GM19351 (cell line): Measurements from ENCODE around the gene SLC22A3.
"Not testable (repeated sequence)": the region's sequence is repeated elsewhere in the genome, so short reads cannot be mapped to it uniquely, and the experiment has no call there.

Source experiments
- ATAC-seq: cut with Tn5 transposase; IDR thresholded peaks from one replicate; pipeline ENCODE4 v1.9.1; 2021; ENCODE audit warnings: mild to moderate bottlenecking, moderate library complexity; ENCODE audit not compliant: unreplicated experiment

Gene SLC22A3

DNA sequence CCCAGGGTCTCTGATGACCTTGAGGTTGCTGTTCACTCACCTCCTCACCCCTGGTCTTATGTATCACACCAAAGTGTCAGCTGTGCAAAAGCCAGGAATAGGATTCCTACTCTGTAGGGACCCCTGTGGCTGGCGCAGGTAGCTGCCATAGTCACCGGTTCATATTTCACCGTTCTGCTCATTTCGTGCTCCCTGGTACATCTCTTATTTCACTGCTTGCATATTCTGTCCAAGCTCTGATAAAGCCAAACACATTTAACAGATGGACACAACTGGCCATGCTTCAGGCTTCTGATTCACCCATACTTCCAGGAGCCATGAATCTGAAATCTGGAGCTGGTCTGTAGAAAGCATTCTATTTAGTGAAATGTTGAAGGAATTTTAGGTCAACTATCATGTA is 20.5 kb downstream of the SLC22A3 start:
- no peak for ATAC-seq

DNA sequence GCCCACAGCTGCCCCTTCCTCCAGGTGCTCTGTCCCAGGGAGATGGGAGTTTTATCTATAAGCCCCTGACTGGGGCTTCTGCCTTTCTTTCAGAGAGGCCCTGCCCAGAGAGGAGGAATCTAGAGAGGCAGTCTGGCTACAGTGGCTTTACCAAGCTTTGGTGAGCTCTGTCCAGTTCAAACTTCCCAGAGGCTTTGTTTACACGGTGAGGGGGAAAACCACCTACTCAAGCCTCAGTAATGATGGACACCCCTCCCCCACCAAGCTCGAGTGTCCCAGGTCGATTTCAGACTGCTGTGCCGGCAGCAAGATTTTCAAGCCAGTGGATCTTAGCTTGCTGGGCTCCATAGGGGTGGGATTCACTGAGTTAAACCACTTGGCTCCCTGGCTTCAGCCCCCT is 25.4 kb downstream of the SLC22A3 start:
- ATAC-seq: not testable (repeated sequence)

DNA sequence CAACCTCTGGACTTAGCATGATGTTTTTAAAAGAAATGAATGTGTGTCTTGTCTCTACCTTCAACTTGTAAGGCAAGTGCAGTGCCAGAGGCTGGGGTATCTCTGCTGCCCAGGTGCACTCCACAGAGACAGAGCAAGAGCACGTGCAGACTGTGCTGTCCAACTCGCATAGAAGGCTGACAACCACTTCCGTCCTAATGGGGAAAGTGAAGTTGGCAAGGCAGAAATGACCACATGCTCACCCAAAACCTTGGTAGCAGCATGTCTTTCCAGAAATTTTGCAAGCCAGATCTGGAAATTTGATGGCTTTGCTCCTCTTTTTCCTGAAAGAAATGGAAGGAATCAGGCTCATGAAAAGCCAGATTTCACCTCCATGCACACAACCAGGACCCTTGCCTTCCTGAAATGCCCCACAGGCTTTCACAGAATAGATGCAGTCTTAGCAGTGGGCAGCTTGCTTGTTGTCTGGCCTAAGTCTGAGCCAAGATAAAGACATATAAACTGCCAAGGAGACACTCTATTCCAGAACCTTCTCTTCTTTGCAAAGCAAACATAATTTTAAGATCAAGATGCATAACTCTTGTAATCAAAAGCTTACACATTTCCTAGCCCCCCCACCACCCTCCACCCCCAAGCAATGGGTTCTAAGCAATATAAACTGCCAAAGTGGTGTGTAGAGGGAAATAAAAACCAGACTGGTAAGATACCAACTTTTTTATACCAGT is 26.8 kb downstream of the SLC22A3 start:
- ATAC-seq: no peak

DNA sequence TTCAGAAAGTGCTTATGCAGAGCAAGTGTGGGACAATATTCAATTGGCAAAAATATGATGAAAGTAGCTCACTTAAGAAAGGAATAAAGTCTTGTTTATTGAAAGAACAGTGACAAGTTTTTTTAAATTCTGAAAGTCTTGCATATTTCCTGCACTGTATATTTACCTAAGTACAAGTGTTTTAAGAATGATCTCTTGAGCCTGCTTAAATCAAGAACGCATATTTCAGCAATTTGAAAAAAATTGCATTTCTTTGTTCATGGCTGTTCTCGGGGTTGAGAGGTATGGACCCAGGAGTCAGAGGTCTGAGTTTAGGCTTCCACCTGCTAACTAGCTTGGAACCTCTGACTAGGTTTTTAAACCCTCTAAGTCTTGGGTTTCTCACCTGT is 27.4 kb downstream of the SLC22A3 start:
- no peak for ATAC-seq

DNA sequence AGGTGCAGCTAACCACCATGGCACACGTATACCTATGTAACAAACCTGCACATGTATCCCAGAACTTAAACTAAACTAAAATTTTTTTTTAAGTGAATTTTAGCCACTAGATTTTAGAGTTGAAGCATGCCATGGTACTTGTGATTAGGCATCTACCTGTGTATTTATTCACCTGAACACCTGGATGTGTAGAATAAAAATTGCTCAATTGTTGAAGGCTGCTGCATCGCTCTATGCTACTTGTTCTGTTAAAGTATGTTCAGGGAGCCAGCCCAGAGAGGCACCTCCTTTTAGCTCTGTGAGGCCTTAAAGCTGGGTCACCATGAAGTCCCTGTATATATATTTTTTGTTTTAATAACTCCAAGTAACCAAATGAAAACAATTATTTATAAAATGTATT is 28.3 kb downstream of the SLC22A3 start:
- no peak for ATAC-seq

DNA sequence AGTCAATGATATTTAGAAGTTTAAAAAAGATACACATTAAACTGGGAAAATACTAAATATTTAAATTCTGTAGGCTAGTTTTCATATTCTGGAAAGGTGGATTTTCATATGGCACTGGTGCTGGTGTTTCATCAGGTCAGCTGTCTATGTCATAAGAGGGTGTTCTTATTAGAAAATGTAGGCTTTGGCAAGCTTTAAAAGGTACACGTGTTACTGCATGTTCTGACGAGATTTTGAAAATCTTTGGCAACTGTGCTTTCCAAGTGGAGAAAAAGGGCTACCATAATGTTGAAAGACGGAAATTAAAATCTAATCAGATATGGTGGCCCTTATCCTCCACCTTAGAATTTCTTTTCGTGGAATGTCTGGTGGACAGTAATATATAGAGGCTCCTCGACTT is 30.0 kb downstream of the SLC22A3 start:
- ATAC-seq: no peak

DNA sequence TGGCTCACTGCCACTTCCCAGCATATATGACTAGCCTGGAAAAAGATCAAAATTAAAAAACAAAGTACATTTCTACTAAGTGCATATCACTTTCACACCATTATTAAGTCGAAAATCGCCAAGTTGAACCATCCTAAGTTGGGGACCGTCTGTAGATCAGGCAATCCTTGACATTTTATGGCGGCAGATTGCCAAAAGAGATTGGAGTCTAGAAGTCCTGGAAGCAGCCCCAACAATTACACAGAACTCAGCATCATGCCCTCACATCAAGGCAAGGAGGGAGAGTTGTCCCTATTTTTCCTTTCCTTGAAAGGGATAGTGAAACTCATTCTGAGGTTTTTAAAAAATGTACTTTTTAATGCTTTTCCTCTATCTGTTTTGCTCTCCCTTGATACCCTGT is 30.7 kb downstream of the SLC22A3 start:
- ATAC-seq: no peak

DNA sequence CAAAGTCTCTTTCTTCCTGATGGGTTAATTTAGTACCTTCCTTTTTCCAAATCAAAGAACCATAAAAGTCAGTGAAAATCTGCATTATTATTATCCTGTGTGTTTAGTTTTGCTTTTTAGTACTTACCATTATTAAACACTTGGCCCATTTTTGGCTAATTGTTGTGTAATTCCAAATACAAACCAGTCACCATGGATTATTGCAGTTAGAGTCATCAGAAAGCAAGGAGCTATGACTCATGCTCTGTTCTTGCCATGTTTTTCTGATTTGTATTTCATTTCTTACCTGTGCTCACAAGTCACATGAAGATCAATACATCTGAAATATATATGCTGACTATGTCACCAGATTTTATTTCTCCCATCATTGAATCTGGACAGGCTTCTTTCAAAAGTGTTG is 31.3 kb downstream of the SLC22A3 start:
- no peak for ATAC-seq

DNA sequence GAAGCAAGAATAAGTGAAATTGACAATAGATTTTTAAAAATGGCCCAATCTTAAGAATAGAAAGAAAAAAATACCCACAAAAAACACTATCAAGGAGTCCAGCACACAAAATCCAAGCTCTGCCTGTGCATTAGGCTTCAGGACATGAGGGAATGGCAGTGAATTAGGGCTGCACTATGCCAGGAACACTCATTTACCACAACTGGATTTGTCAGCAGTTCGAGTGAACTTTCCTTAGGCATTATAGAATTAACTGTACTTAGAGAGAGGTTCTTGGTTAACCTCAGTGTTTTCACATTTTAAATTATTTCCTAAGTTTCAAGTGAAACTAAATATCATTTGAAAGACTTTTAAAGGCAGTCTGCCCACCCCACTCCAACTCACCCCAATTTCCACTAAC is 34.8 kb downstream of the SLC22A3 start:
- no peak for ATAC-seq

DNA sequence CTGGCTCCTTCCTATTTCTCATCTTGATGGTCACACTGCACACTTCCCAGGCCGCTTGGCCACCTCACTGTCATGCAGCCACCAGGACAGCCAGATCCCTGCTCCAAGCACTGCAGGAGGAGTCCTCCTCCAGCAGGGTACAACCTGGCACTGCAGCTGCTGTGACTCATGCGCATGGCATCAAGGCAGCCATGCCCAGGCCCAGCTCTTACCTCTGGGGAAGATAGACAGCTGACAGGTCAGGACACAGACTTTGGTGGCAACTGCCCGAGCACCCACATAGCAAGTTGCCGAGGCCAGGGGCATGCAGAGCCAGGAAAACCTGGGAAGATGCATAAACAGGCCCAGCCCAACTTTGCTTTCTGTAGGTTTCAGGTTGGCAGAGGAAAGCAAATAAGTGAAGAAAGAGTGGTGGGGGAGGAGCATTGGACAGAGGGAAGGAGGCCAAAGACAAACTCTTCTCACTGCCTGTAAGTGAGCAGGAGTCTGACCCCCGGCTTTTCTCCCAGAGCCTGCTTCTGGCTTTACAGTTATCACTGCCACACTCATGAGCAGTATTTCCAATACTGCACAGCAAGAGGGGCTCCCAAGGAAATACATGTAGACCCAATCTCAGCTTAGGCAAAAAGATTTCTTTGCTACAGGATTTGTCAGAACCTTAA is 38.8 kb downstream of the SLC22A3 start:
- ATAC-seq: no peak

DNA sequence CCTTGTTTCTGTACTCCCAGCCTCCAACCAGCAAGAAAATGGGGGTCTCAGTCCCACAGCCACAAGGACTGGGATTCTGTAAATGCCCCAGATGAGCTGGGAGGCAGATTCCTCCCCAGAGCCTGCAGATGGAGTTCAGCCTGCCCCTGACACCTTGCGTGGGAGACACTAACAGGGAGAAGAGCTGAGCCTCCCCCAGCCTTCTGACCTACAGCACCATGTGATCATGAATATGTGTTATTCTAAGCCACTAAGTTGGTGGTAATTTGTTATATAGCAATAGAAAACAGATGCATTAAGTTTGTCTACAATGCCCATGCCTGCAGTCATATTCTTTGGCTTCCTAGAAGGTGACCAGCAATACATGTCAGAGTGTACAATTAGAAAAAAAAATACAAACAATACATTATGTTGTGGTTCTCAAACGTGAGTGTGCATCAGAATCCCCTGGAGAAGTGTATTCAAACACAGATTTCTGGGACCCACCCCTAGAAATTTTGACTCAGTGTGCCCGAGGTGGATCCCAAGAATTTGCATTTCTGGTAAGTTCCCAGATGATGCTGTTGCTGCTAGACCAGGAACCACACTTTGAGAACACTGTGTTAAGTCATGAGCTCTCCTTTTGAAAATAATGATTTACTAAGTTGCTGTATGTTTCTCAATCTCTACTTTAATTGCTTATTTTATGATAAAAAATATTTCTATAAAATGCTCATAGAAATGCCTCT is 39.9 kb downstream of the SLC22A3 start:
- ATAC-seq: no peak

DNA sequence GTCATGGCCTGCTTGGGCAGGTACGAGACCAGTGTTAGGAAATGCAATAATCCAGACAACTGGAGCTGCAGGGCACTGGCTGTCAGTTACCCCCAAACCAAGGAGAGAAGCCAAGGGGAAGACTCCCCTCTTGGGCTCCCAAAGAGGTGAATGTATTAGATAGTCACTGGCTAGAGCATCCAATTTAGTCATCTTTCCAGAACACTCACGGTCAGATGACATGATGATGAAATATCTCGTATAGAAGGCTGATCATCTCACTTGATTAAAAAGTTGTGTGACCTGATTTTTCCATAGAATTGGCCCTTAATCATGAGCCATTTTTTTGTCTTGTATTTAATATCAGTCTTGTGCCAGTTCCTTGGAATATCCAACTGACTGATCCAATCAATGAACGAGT is 40.7 kb downstream of the SLC22A3 start:
- no peak for ATAC-seq

DNA sequence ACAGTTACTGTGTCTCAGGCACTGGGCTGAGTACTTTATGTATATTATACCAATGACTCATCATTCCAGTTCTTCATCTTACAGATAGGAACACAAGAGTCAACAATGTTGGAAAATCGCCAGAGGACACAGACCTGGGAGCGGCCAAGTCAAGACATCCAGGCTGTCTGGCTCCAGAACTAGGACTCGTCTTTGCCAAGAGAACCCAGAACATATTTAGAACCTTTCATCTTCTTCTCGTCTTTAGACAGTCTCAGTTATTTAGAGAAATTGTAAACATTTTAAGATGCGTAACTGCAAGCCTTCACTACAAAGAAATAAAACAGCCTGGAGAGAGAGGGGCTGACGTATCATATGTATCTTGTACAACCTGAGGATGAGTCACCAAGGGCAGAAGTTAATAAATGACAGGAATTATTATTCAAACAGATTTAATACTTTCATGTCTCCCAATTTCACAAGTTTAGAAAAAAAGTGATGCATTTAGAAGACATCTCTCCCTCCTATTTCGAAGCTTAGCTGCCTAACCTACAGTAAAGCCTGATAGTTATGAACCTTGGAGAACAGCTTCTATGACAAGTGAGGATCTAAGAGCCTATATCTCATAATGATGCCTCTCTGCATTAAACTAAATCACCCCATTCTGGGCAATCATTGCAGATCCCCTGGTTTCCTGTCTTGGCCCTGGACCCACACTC is 43.4 kb downstream of the SLC22A3 start:
- no peak for ATAC-seq

DNA sequence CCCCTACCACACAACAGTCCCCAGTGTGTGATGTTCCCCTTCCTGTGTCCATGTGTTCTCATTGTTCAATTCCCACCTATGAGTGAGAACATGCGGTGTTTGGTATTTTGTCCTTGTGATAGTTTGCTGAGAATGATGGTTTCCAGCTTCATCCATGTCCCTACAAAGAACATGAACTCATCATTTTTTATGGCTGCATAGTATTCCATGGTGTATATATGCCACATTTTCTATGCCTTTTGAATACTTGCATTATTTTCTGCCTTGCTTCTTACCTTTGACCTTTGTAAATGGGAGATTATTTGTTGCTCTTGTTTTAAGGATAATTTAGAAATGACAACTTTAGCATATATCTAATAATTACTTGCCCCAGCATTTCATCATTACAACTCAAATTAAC is 45.3 kb downstream of the SLC22A3 start:
- ATAC-seq: not testable (repeated sequence)

DNA sequence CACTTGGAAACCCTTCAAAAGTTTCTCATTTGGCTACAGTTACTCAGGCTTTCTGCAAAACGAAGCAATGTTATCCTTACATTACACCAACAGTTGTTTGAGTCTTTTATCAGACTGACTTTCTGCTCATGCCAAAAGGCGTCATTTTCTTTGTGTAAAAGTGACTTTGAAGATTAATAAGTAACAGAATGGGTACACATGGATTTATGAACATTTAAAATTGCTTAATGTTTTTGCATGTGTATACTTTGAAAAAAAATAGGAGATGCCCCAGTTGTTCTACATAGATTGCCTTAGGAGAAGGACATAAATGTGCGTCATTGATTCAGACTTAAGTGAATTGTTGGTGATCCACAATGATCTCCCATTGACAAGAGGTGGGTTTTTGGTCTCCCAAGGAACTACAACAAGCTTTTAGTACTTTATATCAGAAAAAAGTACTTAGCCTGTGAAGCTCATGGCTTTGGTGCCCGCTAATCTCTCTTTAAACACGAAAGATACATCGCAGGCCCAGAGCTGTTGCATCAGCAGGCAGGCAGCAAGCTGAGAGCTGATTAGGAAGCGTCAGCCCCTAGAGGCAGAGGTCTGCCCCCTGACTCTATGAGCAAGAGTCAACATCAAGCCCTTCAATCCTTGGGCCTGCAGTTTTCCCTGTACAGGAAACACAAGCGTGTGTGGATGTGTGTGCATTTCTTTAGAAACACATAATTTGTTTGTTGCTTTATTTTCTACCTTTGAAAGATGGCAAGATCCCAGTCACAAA is 45.9 kb downstream of the SLC22A3 start:
- ATAC-seq: no peak

DNA sequence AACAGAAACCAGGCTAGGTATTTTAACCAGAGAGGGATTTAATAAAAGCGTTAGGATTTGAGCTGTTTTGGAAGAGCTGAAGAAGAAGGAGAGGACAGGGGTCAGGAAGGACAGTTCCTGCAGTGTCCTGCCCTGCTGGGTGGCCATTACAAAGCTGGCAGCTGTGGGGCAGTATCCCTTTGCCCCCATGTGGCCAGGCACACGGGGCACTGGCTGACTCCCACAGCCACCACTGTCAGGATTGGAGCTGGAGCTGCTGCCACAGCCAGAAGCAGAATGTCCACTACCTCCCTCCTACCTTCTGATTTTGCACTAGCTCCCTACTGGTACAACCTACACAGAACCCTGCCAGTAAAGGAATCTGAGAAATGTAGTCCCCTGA is 46.5 kb downstream of the SLC22A3 start:
- ATAC-seq: no peak

DNA sequence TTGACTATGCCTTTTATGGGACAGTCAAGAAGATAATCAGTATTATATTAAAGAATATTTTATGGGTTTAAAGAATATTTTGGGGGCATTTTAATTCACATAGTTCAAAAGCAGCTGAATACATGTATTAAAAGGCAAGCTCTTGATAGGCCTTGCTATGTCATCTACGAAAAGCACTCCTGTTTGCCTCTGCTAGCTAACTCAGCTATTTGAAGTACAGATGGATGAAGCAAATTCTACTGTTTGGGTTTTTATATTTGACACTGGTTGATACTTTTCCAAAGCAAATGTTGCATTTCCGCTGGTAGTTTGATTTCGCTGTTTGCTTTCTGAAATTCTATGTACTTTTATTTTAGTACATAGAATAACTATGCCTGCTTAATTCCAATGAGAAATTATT is 47.0 kb downstream of the SLC22A3 start:
- ATAC-seq: no peak

DNA sequence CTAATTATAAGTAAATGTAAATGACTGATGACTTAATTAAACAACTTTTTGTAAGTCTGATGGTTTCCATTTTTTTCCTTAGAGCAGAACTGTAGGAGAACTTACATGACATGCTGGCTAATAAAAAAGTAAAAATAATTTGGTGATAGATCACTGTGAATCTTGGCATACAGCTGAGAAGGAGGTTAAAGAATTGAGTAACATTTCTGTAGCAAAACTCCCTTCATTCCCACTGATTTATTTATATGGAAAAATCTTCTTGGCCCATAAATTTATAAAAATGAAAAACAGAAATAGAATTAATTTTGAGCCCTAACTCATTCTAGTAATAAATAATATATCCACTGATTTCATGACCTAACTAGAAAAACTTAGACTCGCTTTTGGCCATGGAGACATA is 48.1 kb downstream of the SLC22A3 start:
- ATAC-seq: no peak

DNA sequence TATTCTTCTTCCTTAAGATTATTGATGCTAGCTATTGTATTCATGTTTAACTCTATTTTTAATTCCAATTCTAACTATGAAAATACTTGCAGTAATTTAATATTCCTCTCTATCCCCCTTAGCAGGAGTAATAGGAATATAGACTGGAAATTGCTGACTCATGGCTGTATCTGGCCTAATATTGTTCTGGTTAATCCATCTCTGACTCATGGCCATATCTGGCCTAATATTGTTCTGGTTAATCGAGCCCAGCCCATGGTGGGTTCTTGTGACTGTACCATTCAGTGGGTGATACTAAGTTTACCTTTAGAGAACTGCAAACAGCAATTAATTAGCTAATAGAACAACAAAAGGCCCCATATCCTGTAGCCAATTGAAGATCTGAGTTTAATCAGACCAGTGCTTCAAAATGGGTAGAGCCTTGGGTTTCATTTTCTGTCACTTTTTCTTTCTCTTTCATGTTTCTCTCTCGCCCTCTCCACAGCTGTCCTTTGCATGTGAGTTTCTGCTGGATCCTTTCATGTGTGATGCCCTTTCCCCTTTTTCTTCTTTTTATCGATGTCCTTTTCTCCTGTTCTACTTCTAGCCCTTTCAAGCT is 50.6 kb downstream of the SLC22A3 start:
- ATAC-seq: peak; percentile 96

DNA sequence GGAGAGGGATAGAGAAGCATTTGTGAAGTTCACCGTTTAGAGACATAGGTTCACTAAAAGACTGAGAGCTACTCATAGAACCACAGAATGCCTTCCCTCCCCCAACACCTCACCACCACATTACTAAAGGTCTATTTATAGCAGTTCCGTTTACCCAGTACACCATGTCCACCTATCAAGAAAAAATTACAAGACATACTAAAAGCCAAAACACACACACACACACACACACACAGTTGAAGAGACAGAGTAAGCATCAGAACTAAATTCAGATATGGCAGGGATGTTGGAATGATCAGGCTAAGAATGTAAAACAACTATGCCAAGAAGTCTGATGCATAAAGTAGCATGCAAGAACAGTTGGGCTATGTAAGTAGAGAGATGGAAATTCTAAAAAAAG is 52.3 kb downstream of the SLC22A3 start:
- peak; percentile 38 for ATAC-seq
